ENCODE data around the gene CHN2.

DNA sequence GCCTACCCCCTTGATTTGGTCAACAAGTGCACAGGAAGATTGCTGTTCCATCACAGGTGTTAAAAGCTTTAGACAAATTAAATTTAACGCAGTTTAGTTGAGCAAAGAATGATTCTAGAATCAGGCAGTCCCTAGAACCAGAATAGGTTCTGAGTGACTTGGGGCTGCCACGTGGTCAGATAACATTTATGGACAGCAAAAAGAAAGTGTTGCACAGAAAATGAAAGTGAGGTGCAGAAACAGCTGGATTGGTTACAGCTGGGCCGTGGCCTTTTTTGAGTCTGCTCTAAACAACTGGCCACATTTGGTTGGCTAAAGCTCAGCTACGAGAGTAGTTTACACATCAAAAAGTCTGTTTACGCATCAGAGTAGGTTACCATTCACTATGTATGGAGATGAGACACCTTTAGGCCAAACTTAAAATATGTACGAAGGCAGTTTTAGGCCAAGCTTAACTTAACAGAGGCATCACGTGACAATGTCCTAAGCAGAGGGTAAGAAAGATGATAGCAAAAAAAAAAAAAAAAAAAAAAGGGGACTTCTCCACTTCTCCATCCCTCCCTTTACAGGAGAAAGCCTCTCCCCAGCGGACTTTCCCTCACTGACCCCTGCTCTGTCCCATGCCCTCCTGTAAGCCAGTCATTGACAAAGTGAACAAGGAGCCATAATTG, 235.8 kb downstream of the CHN2 start:
- TF ChIP-seq, protein P1, sequence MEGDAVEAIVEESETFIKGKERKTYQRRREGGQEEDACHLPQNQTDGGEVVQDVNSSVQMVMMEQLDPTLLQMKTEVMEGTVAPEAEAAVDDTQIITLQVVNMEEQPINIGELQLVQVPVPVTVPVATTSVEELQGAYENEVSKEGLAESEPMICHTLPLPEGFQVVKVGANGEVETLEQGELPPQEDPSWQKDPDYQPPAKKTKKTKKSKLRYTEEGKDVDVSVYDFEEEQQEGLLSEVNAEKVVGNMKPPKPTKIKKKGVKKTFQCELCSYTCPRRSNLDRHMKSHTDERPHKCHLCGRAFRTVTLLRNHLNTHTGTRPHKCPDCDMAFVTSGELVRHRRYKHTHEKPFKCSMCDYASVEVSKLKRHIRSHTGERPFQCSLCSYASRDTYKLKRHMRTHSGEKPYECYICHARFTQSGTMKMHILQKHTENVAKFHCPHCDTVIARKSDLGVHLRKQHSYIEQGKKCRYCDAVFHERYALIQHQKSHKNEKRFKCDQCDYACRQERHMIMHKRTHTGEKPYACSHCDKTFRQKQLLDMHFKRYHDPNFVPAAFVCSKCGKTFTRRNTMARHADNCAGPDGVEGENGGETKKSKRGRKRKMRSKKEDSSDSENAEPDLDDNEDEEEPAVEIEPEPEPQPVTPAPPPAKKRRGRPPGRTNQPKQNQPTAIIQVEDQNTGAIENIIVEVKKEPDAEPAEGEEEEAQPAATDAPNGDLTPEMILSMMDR (IDR thresholded peaks at IDR 0.05 in 2 of 3, conservative IDR thresholded peaks at IDR 0.05 in 1 of 3; ENCODE audit: borderline replicate concordance in 1 of 3, insufficient read depth in 1 of 3, low read depth in 2 of 3, low read length in 2 of 3): no peak
- no peak for TF ChIP-seq POLR2A (IDR thresholded peaks at IDR 0.05; ENCODE audit: borderline replicate concordance, extremely low read depth, insufficient read depth, insufficient read length)
- TF ChIP-seq, protein P2, sequence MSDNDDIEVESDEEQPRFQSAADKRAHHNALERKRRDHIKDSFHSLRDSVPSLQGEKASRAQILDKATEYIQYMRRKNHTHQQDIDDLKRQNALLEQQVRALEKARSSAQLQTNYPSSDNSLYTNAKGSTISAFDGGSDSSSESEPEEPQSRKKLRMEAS (IDR thresholded peaks at IDR 0.05): no peak
- TF ChIP-seq YY1 (IDR thresholded peaks at IDR 0.05; ENCODE audit: extremely low read depth, insufficient replicate concordance, low read depth, low read length): no peak
- TF ChIP-seq ELF1 (IDR thresholded peaks at IDR 0.05; ENCODE audit: borderline replicate concordance, low read depth): no peak
- TF ChIP-seq, protein P3, sequence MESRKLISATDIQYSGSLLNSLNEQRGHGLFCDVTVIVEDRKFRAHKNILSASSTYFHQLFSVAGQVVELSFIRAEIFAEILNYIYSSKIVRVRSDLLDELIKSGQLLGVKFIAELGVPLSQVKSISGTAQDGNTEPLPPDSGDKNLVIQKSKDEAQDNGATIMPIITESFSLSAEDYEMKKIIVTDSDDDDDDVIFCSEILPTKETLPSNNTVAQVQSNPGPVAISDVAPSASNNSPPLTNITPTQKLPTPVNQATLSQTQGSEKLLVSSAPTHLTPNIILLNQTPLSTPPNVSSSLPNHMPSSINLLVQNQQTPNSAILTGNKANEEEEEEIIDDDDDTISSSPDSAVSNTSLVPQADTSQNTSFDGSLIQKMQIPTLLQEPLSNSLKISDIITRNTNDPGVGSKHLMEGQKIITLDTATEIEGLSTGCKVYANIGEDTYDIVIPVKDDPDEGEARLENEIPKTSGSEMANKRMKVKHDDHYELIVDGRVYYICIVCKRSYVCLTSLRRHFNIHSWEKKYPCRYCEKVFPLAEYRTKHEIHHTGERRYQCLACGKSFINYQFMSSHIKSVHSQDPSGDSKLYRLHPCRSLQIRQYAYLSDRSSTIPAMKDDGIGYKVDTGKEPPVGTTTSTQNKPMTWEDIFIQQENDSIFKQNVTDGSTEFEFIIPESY (IDR thresholded peaks at IDR 0.05; ENCODE audit: extremely low read depth, insufficient replicate concordance, low read length): no peak
- TF ChIP-seq EZH2 (IDR thresholded peaks at IDR 0.05): no peak
- TF ChIP-seq CBX3 (IDR thresholded peaks at IDR 0.05; ENCODE audit: low read depth): no peak
- TF ChIP-seq, protein P4, sequence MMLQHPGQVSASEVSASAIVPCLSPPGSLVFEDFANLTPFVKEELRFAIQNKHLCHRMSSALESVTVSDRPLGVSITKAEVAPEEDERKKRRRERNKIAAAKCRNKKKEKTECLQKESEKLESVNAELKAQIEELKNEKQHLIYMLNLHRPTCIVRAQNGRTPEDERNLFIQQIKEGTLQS (IDR thresholded peaks at IDR 0.05): no peak

All from HCT116 (cell line).